Progenitor cell of endocrine pancreas (in vitro differentiated cells): ENCODE data around the gene PEX6. TPM values are rescaled to one million over a fixed set of nuclear protein-coding genes. Genes with fewer than 3 reads are reported as not detected.
A peak's percentile ranks its signal among the peaks of the same experiment; 100 is the strongest.

ENCODE experiments used
- DNase-seq: peaks from one replicate; pipeline ENCODE4 v3.0.0; 2021; ENCODE audit warnings: low spot score; ENCODE audit not compliant: unreplicated experiment
- H3K27ac Mint-ChIP-seq: 2 replicates; pipeline ENCODE4 v1.8.0; 2021; ENCODE audit warnings: mild to moderate bottlenecking, moderate library complexity, mixed read lengths
- H3K27me3 Mint-ChIP-seq: 2 replicates; pipeline ENCODE4 v1.8.0; 2021; ENCODE audit warnings: mixed read lengths
- H3K36me3 Mint-ChIP-seq: 2 replicates; pipeline ENCODE4 v1.8.0; 2022; ENCODE audit warnings: mixed read lengths; ENCODE audit not compliant: insufficient read depth
- H3K4me1 Mint-ChIP-seq: 2 replicates; pipeline ENCODE4 v1.8.0; 2021; ENCODE audit warnings: low read depth, mixed read lengths
- H3K4me3 Mint-ChIP-seq: 2 replicates; pipeline ENCODE4 v1.8.0; 2021; ENCODE audit warnings: low read depth, mild to moderate bottlenecking, moderate library complexity, mixed read lengths
- H3K9me3 Mint-ChIP-seq: 2 replicates; pipeline ENCODE4 v1.8.0; 2021; ENCODE audit warnings: low read depth, mixed read lengths
- CTCF ChIP-seq: fragments of 200-600 bp; sonication (generic); IDR thresholded peaks from one replicate; pipeline ENCODE4 v1.5.0; 2021; ENCODE audit warnings: antibody characterized with exemption, mild to moderate bottlenecking; ENCODE audit not compliant: unreplicated experiment
- long read RNA-seq: library from polyadenylated mRNA; unstranded; transcript quantifications from one replicate; pipeline ENCODE4 v2.0.0, GENCODE V29; 2020
- total RNA-seq: library from RNA; stranded (reverse); gene quantifications from 2 replicates; pipeline ENCODE4 v1.2.1, GENCODE V29; 2021

Gene PEX6
- 29.8 and 32.3 TPM in 2 replicates for total RNA-seq
- long read RNA-seq, partial matches to known transcripts: 5 of 7 reads
- long read RNA-seq, other reads (novel, unspliced or antisense): 1 of 7 reads

GRCh38 chr6:42978839-42979522 is at the start of gene PEX6:
Gene PEX6 (minus strand): TSS chr6:42979181. CDS start chr6:42979150, 31 bp downstream.
- no peaks in the 10 kb centered on the region for H3K27me3 Mint-ChIP-seq
- peaks cover 4% of the 10 kb centered on the region for H3K36me3 Mint-ChIP-seq
- H3K4me3 Mint-ChIP-seq: peak within 1 kb of the TSS; percentile 86
- no peak for TF ChIP-seq CTCF
- H3K9me3 Mint-ChIP-seq: no peaks in the 10 kb centered on the region
- H3K27ac Mint-ChIP-seq: peak within 1 kb of the TSS; percentile 95
- peaks cover 19% of the 10 kb centered on the region for H3K4me1 Mint-ChIP-seq
- DNase-seq: peak; percentile 80

GRCh38 chr6:43026365-43026764 is 47.4 kb upstream of the PEX6 start:
- Mint-ChIP-seq H3K4me3 (no peak overlapping the region), H3K36me3 (peaks cover 21% of the 10 kb centered on the region), H3K9me3 (no peaks in the 10 kb centered on the region), H3K27me3 (no peaks in the 10 kb centered on the region), H3K27ac (no peak overlapping the region), H3K4me1 (no peaks in the 10 kb centered on the region)
- no peak for DNase-seq
- TF ChIP-seq CTCF: no peak

- Mint-ChIP-seq H3K4me3 (peak overlapping the region; percentile 44), H3K27ac (no peak overlapping the region), H3K27me3 (no peaks in the 10 kb centered on the region), H3K4me1 (no peaks in the 10 kb centered on the region), H3K9me3 (no peaks in the 10 kb centered on the region), H3K36me3 (peaks cover 17% of the 10 kb centered on the region)
- no peak for TF ChIP-seq CTCF
- no peak for DNase-seq
Observed at GRCh38 chr6:43024436-43024835, 45.5 kb upstream of the PEX6 start.

- Mint-ChIP-seq H3K9me3 (no peaks in the 10 kb centered on the region), H3K36me3 (peaks cover 14% of the 10 kb centered on the region), H3K4me3 (peak within 1 kb of the TSS; percentile 98)
Observed at GRCh38 chr6:43021270-43022047, 42.5 kb upstream of the PEX6 start, which contains the start of gene RRP36. Gene RRP36 (plus strand): TSS chr6:43021623. CDS start chr6:43021655, 32 bp downstream.

More at GRCh38 chr6:43021270-43022047, 42.5 kb upstream of the PEX6 start, which contains the start of gene RRP36:
- DNase-seq: peak; percentile 49
- Mint-ChIP-seq H3K27me3 (no peaks in the 10 kb centered on the region), H3K27ac (peak within 1 kb of the TSS; percentile 95), H3K4me1 (no peaks in the 10 kb centered on the region)
- no peak for TF ChIP-seq CTCF
